ENCODE results near the gene DCST2. TPM values are rescaled to one million over a fixed set of nuclear protein-coding genes. Genes with fewer than 3 reads are reported as not detected.

Gene DCST2
- total RNA-seq, 1 donor from 2014 or later, result 0.64 TPM

DNA sequence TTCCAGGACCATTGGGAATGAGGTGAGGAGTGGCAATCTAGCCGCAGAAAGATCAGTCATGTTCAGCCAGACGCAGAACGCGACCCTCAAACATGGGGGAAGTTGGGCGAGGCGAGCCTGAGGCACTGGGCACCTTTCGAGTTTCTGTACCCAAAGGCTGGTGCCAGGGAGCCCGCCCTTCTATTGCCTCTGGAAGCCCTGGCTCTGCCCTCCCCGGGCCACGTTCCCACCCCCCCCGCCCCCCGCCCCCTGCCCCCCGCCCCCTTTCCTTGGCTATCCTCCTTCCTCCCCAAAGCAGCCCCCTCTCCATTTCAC is 33.2 kb downstream of the DCST2 start:
- no peak overlapping the region for H3K27ac Mint-ChIP-seq (ENCODE audit: unreplicated experiment)
- no peaks in the 10 kb centered on the region for H3K36me3 Mint-ChIP-seq (ENCODE audit: unreplicated experiment)
- peak overlapping the region; percentile 88 for H3K4me3 Mint-ChIP-seq (ENCODE audit: unreplicated experiment)
- TF ChIP-seq, protein P1, sequence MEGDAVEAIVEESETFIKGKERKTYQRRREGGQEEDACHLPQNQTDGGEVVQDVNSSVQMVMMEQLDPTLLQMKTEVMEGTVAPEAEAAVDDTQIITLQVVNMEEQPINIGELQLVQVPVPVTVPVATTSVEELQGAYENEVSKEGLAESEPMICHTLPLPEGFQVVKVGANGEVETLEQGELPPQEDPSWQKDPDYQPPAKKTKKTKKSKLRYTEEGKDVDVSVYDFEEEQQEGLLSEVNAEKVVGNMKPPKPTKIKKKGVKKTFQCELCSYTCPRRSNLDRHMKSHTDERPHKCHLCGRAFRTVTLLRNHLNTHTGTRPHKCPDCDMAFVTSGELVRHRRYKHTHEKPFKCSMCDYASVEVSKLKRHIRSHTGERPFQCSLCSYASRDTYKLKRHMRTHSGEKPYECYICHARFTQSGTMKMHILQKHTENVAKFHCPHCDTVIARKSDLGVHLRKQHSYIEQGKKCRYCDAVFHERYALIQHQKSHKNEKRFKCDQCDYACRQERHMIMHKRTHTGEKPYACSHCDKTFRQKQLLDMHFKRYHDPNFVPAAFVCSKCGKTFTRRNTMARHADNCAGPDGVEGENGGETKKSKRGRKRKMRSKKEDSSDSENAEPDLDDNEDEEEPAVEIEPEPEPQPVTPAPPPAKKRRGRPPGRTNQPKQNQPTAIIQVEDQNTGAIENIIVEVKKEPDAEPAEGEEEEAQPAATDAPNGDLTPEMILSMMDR (IDR thresholded peaks at IDR 0.05; ENCODE audit: partially characterized antibody, unreplicated experiment), result no peak
- H3K4me1 Mint-ChIP-seq (ENCODE audit: low read depth, unreplicated experiment), result peaks cover 7% of the 10 kb centered on the region
- H3K27me3 Mint-ChIP-seq (ENCODE audit: unreplicated experiment), result peaks cover 9% of the 10 kb centered on the region
- H3K9me3 Mint-ChIP-seq (ENCODE audit: unreplicated experiment), result peaks cover 5% of the 10 kb centered on the region
- DNase-seq, result no peak

DNA sequence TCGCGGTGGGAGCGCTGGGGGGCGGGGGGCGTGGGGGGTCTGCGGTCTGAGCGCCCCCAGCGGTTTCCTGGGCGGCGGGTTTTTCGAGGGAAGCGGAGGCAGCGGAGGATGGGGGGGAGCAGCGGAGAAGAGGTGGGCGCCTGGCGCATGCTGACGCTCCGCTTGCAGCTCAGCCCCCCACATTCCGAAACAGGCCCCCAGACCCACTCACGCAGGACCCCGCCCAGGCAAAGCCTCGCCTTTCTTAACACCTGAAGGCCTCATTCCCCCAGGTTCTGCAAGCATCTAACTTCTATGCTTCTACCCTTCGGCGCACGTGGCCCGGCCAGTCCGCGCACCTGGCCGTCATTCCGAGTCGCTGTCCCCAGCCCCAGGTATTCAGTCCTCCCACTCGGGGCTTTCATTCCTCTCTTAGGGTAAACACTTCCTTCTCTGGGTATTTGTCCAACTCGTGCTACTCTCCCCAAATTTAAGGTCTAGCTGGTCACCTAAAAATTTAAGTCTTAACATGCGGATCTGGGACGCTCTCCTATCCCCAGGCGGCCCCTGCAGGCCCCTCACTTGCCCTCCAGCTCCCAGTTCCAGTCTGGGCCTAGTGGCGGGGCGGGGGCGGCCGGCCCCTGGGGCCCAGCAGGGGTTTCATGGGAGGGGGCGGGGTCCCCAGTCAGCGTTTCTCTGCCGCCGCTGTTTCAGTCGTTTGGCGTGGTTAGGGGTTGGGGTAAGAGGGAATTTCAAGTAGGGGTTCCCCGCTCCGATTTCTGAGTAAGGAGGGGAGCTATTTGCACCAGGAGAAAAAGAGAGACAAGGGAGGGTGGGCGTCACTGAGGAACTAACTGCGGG is 33.8 kb downstream of the DCST2 start:
- H3K27ac Mint-ChIP-seq (ENCODE audit: unreplicated experiment), result no peak overlapping the region
- peaks cover 7% of the 10 kb centered on the region for H3K4me1 Mint-ChIP-seq (ENCODE audit: low read depth, unreplicated experiment)
- H3K9me3 Mint-ChIP-seq (ENCODE audit: unreplicated experiment), result peaks cover 5% of the 10 kb centered on the region
- peak overlapping the region; percentile 88 for H3K4me3 Mint-ChIP-seq (ENCODE audit: unreplicated experiment)
- no peak for DNase-seq
- peaks cover 9% of the 10 kb centered on the region for H3K27me3 Mint-ChIP-seq (ENCODE audit: unreplicated experiment)
- TF ChIP-seq, protein P1 (IDR thresholded peaks at IDR 0.05; ENCODE audit: partially characterized antibody, unreplicated experiment), result no peak
- no peaks in the 10 kb centered on the region for H3K36me3 Mint-ChIP-seq (ENCODE audit: unreplicated experiment)

DNA sequence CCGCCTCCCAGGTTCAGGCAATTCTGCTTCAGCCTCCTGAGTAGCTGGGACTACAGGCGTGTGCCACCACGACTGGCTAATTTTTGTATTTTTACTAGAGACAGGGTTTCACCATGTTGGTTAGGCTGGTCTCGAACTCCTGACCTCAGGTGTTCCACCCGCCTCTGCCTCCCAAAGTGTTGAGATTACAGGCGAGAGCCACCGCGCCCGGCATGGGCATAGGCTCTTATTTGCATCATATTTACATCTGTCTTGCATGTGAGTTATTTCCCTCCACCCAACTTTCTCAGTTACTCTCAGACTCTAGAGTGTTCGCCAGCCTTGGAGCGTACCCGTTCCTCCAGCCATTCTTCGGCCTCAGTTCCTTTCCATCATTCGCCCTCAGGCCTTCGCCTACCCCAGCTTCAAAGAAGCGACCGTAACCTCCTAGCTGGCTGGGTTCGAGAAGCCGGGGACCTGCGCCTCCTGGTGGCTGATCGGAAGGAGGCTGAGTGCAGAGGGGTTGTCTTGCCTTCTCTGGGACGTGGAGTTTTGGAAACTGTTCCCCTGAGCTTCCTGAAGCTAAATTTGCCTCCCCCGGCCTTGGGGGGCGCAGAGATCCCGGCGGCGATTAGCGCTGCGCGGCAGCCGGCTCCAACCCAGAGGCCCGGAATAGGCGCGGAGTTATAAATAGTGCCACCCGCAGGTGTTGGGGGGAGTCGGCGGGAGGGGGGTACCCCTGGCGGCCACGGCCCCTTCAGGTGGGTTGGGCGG is 34.6 kb downstream of the DCST2 start:
- peaks cover 5% of the 10 kb centered on the region for H3K9me3 Mint-ChIP-seq (ENCODE audit: unreplicated experiment)

DNA sequence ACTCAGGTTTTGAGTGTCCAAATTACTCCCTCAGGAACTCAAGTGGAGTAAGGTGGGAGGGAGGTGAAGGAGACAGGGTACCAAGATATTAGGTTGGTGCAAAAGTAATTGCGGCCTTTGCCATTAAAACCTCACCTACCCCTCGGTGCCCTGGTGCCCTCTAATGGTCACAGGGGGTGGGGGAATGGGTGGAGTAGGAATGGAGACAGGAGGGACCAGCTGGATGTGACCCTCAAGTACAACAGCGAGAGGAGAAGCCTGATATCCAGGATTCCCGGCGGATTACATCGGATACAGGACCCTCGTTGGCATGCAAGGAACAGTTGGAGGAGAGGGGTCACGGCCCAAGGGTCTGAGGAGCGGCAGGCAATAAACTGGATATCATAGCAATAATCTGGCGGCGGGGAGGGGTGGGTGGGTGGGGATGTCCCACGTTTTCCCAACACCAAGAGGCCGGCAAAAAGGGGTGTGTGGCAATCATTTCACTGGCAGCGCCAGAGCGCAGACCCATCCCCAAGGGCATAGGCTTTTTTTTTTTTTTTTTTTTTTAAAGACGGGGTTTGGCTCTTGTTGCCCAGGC is 35.3 kb downstream of the DCST2 start:
- H3K4me3 Mint-ChIP-seq (ENCODE audit: unreplicated experiment), result no peak overlapping the region

More for the DNA sequence above, 34.6 kb downstream of the DCST2 start:
- H3K27me3 Mint-ChIP-seq (ENCODE audit: unreplicated experiment), result peaks cover 5% of the 10 kb centered on the region
- TF ChIP-seq, protein P1 (IDR thresholded peaks at IDR 0.05; ENCODE audit: partially characterized antibody, unreplicated experiment), result peak; percentile 92
- H3K4me1 Mint-ChIP-seq (ENCODE audit: low read depth, unreplicated experiment), result peaks cover 4% of the 10 kb centered on the region
- peak; percentile 87 for DNase-seq
- peak overlapping the region; percentile 22 for H3K27ac Mint-ChIP-seq (ENCODE audit: unreplicated experiment)
- H3K36me3 Mint-ChIP-seq (ENCODE audit: unreplicated experiment), result no peaks in the 10 kb centered on the region
- H3K4me3 Mint-ChIP-seq (ENCODE audit: unreplicated experiment), result peak overlapping the region; percentile 67

More for the DNA sequence above, 35.3 kb downstream of the DCST2 start:
- Mint-ChIP-seq H3K27me3 (ENCODE audit: unreplicated experiment) (peaks cover 5% of the 10 kb centered on the region), H3K4me1 (ENCODE audit: low read depth, unreplicated experiment) (peaks cover 4% of the 10 kb centered on the region), H3K36me3 (ENCODE audit: unreplicated experiment) (no peaks in the 10 kb centered on the region), H3K27ac (ENCODE audit: unreplicated experiment) (no peak overlapping the region), H3K9me3 (ENCODE audit: unreplicated experiment) (peaks cover 5% of the 10 kb centered on the region)
- no peak for DNase-seq
- TF ChIP-seq, protein P1 (IDR thresholded peaks at IDR 0.05; ENCODE audit: partially characterized antibody, unreplicated experiment), result no peak

Data from glutamatergic neuron (in vitro differentiated cells).